A549 (cell line): ENCODE data around the gene F11R. TPM values are rescaled to one million over a fixed set of nuclear protein-coding genes. Genes with fewer than 3 reads are reported as not detected.
A peak's percentile ranks its signal among the peaks of the same experiment; 100 is the strongest.

Experiments
- ATAC-seq, 2 experiments: fragments of 200-7000 bp in 1 of 2; fragments of >200 bp in 1 of 2; cut with Nextera tagmentation in 1 of 2; cut with Tn5 transposase in 1 of 2; 3 replicates each; pipeline versions ENCODE4 v1.8.0 to v1.9.1; 2018 to 2020; ENCODE audit warnings: mild to moderate bottlenecking in 1 of 2, moderate library complexity in 1 of 2
- CTCF ChIA-PET: fragments of 300-600 bp; sonication (Branson Sonifier 250); formaldehyde crosslinking; extraction: SDS; loops from one replicate; lab custom pipeline; 2021; ENCODE audit warnings: antibody characterized with exemption, inconsistent platforms; lab: Yijun Ruan, JAX
- POLR2A ChIA-PET: fragments of 350-600 bp; formaldehyde crosslinking; extraction: SDS; loops from one replicate; lab custom pipeline; 2021; ENCODE audit warnings: antibody characterized with exemption, inconsistent platforms; lab: Yijun Ruan, JAX
- DNase-seq, 2 experiments: peaks; one replicate each; pipeline versions ENCODE4 v3.0.0 to v3.0.0-alpha.2; 2011 to 2016; ENCODE audit warnings: low read depth in 1 of 2, low spot score in 1 of 2
- FAIRE-seq: peaks from 2 replicates; lab custom pipeline; 2011; peaks lifted over from hg19 to GRCh38; lab: Jason Lieb, UNC
- H3K27ac ChIP-seq, 2 experiments: fragments of >200 bp; sonication (Bioruptor Twin); formaldehyde crosslinking; 3 replicates each; pipeline ENCODE4 v1.5.1; 2016 to 2017
- H3K4me1 ChIP-seq: fragments of >200 bp; sonication (Bioruptor Twin); formaldehyde crosslinking; 3 replicates; pipeline ENCODE4 v1.6.1; 2016
- H3K4me2 ChIP-seq: fragments of >200 bp; sonication (Bioruptor Twin); formaldehyde crosslinking; 3 replicates; pipeline ENCODE4 v1.6.1; 2016
- H3K4me3 ChIP-seq: fragments of >200 bp; sonication (Bioruptor Twin); formaldehyde crosslinking; 3 replicates; pipeline ENCODE4 v1.5.1; 2016
- H3K9me3 ChIP-seq: fragments of >200 bp; sonication (Bioruptor Twin); formaldehyde crosslinking; 3 replicates; pipeline ENCODE4 v1.6.1; 2016
- ATOH8 ChIP-seq: fragments of 250-450 bp; sonication (Bioruptor Pico); IDR thresholded peaks from 2 replicates; pipeline ENCODE4 v1.5.0; 2020; ENCODE audit warnings: low read depth, mild to moderate bottlenecking, moderate library complexity
- BCL3 ChIP-seq: fragments of >200 bp; sonication (Bioruptor Twin); formaldehyde crosslinking; IDR thresholded peaks from 3 replicates; pipeline ENCODE4 v1.6.1; 2016
- CHD2 ChIP-seq: fragments of 150-350 bp; IDR thresholded peaks from 2 replicates; pipeline ENCODE4 v1.6.1; 2014; ENCODE audit warnings: low read length; ENCODE audit not compliant: partially characterized antibody
- ELK1 ChIP-seq: fragments of 150-350 bp; IDR thresholded peaks from 2 replicates; pipeline ENCODE4 v1.6.1; 2014; ENCODE audit warnings: low read depth, mild to moderate bottlenecking, low read length
- EP300 ChIP-seq, 2 experiments: fragments of >200 bp; sonication (Bioruptor Twin); formaldehyde crosslinking; IDR thresholded peaks; 2 replicates in 1 of 2; 3 replicates in 1 of 2; pipeline ENCODE4 v1.6.1; 2016 to 2017
- HES2 ChIP-seq: fragments of >200 bp; sonication (Bioruptor Twin); formaldehyde crosslinking; IDR thresholded peaks from 2 replicates; pipeline ENCODE4 v1.6.1; 2016
- HEYL ChIP-seq: fragments of 250-450 bp; sonication (Bioruptor Pico); IDR thresholded peaks from 2 replicates; pipeline ENCODE4 v1.8.0; 2021; ENCODE audit warnings: mild to moderate bottlenecking, moderate library complexity
- HOXB5 ChIP-seq: fragments of 250-450 bp; sonication (Bioruptor Pico); IDR thresholded peaks from 2 replicates; pipeline ENCODE4 v1.5.0; 2020; ENCODE audit warnings: mild to moderate bottlenecking, moderate library complexity
- KDM1A ChIP-seq: fragments of 200-600 bp; sonication (generic); IDR thresholded peaks from 2 replicates; pipeline ENCODE4 v1.6.1; 2016; ENCODE audit warnings: low read depth, mild to moderate bottlenecking
- MAX ChIP-seq: IDR thresholded peaks from 2 replicates; pipeline ENCODE4 v1.6.1; 2012
- NFE2L2 ChIP-seq: fragments of 150-350 bp; conservative IDR thresholded peaks from 2 replicates; pipeline ENCODE4 v1.6.1; 2014; ENCODE audit warnings: low read length
- PHF8 ChIP-seq: fragments of 200-600 bp; sonication (generic); IDR thresholded peaks from 2 replicates; pipeline ENCODE4 v1.6.1; 2016; ENCODE audit warnings: low read depth, mild to moderate bottlenecking, antibody characterized with exemption, moderate library complexity, borderline replicate concordance
- RAD21 ChIP-seq, 2 experiments: fragments of >200 bp in 1 of 2; sonication (Bioruptor Twin) in 1 of 2; formaldehyde crosslinking in 1 of 2; IDR thresholded peaks in 1 of 2; conservative IDR thresholded peaks in 1 of 2; 2 replicates in 1 of 2; 3 replicates in 1 of 2; pipeline ENCODE4 v1.6.1; 2012 to 2018; ENCODE audit warnings: inconsistent platforms in 1 of 2
- REST ChIP-seq: fragments of 200-600 bp; sonication (generic); IDR thresholded peaks from 2 replicates; pipeline ENCODE4 v1.6.1; 2016; ENCODE audit warnings: antibody characterized with exemption, mild to moderate bottlenecking, moderate library complexity
- SREBF2 ChIP-seq: fragments of 450-650 bp; IDR thresholded peaks from 2 replicates; pipeline ENCODE4 v1.6.1; 2014; ENCODE audit warnings: mild to moderate bottlenecking, moderate library complexity
- TFCP2L1 ChIP-seq: fragments of 250-450 bp; sonication (Bioruptor Pico); IDR thresholded peaks from 2 replicates; pipeline ENCODE4 v1.5.0; 2021; ENCODE audit warnings: mild to moderate bottlenecking
- ZNF302 ChIP-seq: fragments of 250-450 bp; sonication (Bioruptor Pico); IDR thresholded peaks from 2 replicates; pipeline ENCODE4 v1.9.0; 2021; ENCODE audit warnings: inconsistent platforms, mild to moderate bottlenecking, moderate library complexity
- ZSCAN20 ChIP-seq: fragments of 250-450 bp; sonication (Bioruptor Pico); IDR thresholded peaks from 2 replicates; pipeline ENCODE4 v1.8.0; 2022; ENCODE audit warnings: mild to moderate bottlenecking, moderate library complexity
- WGBS: methylation state at CpG from one replicate; pipeline ENCODE4 v1.1.6; 2017; ENCODE audit errors: missing lambda C conversion rate; 5-methylcytosine and 5-hydroxymethylcytosine counted together
- polyA plus RNA-seq, 4 experiments: library from polyadenylated mRNA; depleted of rRNA in 3 of 4; stranded (reverse); fragments of >200 nt; fragmentation: RNase III in 1 of 4; extraction: RNeasy Plus Mini Kit Qiagen cat#74134 plus additional on column Dnase treatment in 1 of 4; gene quantifications; 2 replicates in 3 of 4; 3 replicates in 1 of 4; pipeline ENCODE4 v1.2.3, GENCODE V29; 2011 to 2017

F11R gene
- polyA plus RNA-seq, 2 of the 4 experiments (the other 2 are of a cell fraction), result 30.3 to 62.0 TPM

- TF ChIP-seq REST (no peak), ZSCAN20 (CRISPR knock-in tag) (no peak), ELK1 (no peak)
Observed at GRCh38 chr1:160951443-160952128, 69.4 kb downstream of the F11R start (continued).

- Histone ChIP-seq H3K4me3 (no peak overlapping the region), H3K27ac (peak overlapping the region; percentile 59 to 74; a peak in 5 of 6 replicates), H3K9me3 (no peaks in the 10 kb centered on the region), H3K4me1 (peaks cover 58% of the 10 kb centered on the region), H3K4me2 (no peak overlapping the region)
- POLR2A ChIA-PET, result no interaction called here
- no peak for TF ChIP-seq HOXB5 (CRISPR knock-in tag)
- TF ChIP-seq HEYL (CRISPR knock-in tag), result no peak
- TF ChIP-seq EP300 (IDR thresholded peaks at IDR 0.05), result no peak
- no peak for TF ChIP-seq MAX
- no peak for TF ChIP-seq ZNF302
- no peak for TF ChIP-seq TFCP2L1 (CRISPR knock-in tag)
- TF ChIP-seq SREBF2, result no peak
- no peak for TF ChIP-seq PHF8
- TF ChIP-seq HES2, result no peak
- no peak for TF ChIP-seq RAD21 (conservative IDR thresholded peaks at IDR 0.05 in 1 of 2, IDR thresholded peaks at IDR 0.05 in 1 of 2)
- WGBS, result 95% methylated on average over 3 of the region's 3 CpGs
- no peak for FAIRE-seq
- ATAC-seq, result no peak
- DNase-seq, result no peak
- CTCF ChIA-PET, result interaction anchor here (0.6 to 6.3 kb wide), 30 partner anchors 9 to 927 kb away, joined by 3 to 149 read pairs (median 5); partner anchors contain the start of gene CD48
Observed at GRCh38 chr1:160950657-160951056, 70.3 kb downstream of the F11R start.

GRCh38 chr1:160949881-160950280 lies 71.1 kb downstream of the F11R start:
- WGBS, result 74% methylated on average over 2 of the region's 2 CpGs
- DNase-seq, result no peak
- H3K9me3 ChIP-seq, result no peaks in the 10 kb centered on the region
- no peak for FAIRE-seq
- H3K4me1 ChIP-seq, result peaks cover 63% of the 10 kb centered on the region
- no peak for TF ChIP-seq NFE2L2
- TF ChIP-seq ATOH8 (CRISPR knock-in tag), result no peak
- no peak for TF ChIP-seq EP300 (IDR thresholded peaks at IDR 0.05)
- TF ChIP-seq BCL3, result no peak
- no peak for TF ChIP-seq RAD21 (conservative IDR thresholded peaks at IDR 0.05 in 1 of 2, IDR thresholded peaks at IDR 0.05 in 1 of 2)
- no peak for TF ChIP-seq CHD2
- TF ChIP-seq KDM1A, result no peak
- H3K4me3 ChIP-seq, result no peak overlapping the region
- CTCF ChIA-PET, result interaction anchor here (1.6 to 6.3 kb wide), 2 partner anchors 112 to 269 kb away, joined by 5 to 149 read pairs; no protein-coding TSS in a partner anchor
- POLR2A ChIA-PET, result no interaction called here
- no peak for ATAC-seq
- H3K27ac ChIP-seq, result peak overlapping the region; percentile 59 to 74
- H3K4me2 ChIP-seq, result peak overlapping the region; percentile 22; the same call in 1 of the 3 replicates
